GM18498 (cell line): ENCODE results near the gene DCC.
"Not testable (repeated sequence)": the region's sequence is repeated elsewhere in the genome, so short reads cannot be mapped to it uniquely, and the experiment has no call there.

ENCODE experiments used
- ATAC-seq: cut with Tn5 transposase; IDR thresholded peaks from one replicate; pipeline ENCODE4 v1.9.1; 2021; ENCODE audit warnings: mild to moderate bottlenecking, moderate library complexity; ENCODE audit not compliant: unreplicated experiment

DCC gene

GRCh38 chr18:53458944-53459580 lies 1119.1 kb downstream of the DCC start:
- no peak for ATAC-seq

- ATAC-seq, result no peak
These were observed 1127.8 kb downstream of the DCC start for GRCh38 chr18:53467756-53468155.

GRCh38 chr18:53468173-53468572 lies 1128.2 kb downstream of the DCC start:
- not testable (repeated sequence) for ATAC-seq

GRCh38 chr18:53472546-53472945 lies 1132.5 kb downstream of the DCC start:
- no peak for ATAC-seq

GRCh38 chr18:53478155-53478554 lies 1138.2 kb downstream of the DCC start:
- no peak for ATAC-seq

- ATAC-seq, result no peak
These were observed 1146.3 kb downstream of the DCC start for GRCh38 chr18:53486296-53486695.

GRCh38 chr18:53489266-53489665 lies 1149.3 kb downstream of the DCC start:
- no peak for ATAC-seq

- ATAC-seq, result no peak
These were observed 1150.0 kb downstream of the DCC start for GRCh38 chr18:53490019-53490418.

- no peak for ATAC-seq
These were observed 1156.0 kb downstream of the DCC start for GRCh38 chr18:53496028-53496427.

- ATAC-seq, result no peak
These were observed 1164.0 kb downstream of the DCC start for GRCh38 chr18:53503914-53504441.

GRCh38 chr18:53508529-53508928 lies 1168.5 kb downstream of the DCC start:
- no peak for ATAC-seq

GRCh38 chr18:53509886-53510285 lies 1169.9 kb downstream of the DCC start:
- no peak for ATAC-seq

GRCh38 chr18:53511725-53512124 lies 1171.7 kb downstream of the DCC start:
- not testable (repeated sequence) for ATAC-seq

GRCh38 chr18:53521068-53521467 lies 1181.1 kb downstream of the DCC start:
- ATAC-seq, result no peak

- ATAC-seq, result no peak
These were observed 1186.3 kb downstream of the DCC start for GRCh38 chr18:53526101-53526870.

- ATAC-seq, result no peak
These were observed 1187.4 kb downstream of the DCC start for GRCh38 chr18:53527365-53527764.

- no peak for ATAC-seq
These were observed 1191.2 kb downstream of the DCC start for GRCh38 chr18:53531187-53531586.

- no peak for ATAC-seq
These were observed 1191.9 kb downstream of the DCC start for GRCh38 chr18:53531896-53532295.

GRCh38 chr18:53534203-53534602 lies 1194.2 kb downstream of the DCC start:
- no peak for ATAC-seq

- ATAC-seq, result no peak
These were observed 1194.7 kb downstream of the DCC start for GRCh38 chr18:53534695-53535094.

GRCh38 chr18:53536908-53537307 lies 1196.9 kb downstream of the DCC start:
- no peak for ATAC-seq

- ATAC-seq, result no peak
These were observed 1201.9 kb downstream of the DCC start for GRCh38 chr18:53541924-53542323.
